Measurements from ENCODE around the gene CARS1.

The CARS1 gene

GRCh38 chr11:3037040-3037944, 19.9 kb downstream of the CARS1 start:
- DNase-seq: peak; percentile 58

- no peak for DNase-seq
These were observed 20.8 kb downstream of the CARS1 start for GRCh38 chr11:3036419-3036818.

- DNase-seq: no peak
These were observed 21.9 kb downstream of the CARS1 start for GRCh38 chr11:3035333-3035732.

DNA sequence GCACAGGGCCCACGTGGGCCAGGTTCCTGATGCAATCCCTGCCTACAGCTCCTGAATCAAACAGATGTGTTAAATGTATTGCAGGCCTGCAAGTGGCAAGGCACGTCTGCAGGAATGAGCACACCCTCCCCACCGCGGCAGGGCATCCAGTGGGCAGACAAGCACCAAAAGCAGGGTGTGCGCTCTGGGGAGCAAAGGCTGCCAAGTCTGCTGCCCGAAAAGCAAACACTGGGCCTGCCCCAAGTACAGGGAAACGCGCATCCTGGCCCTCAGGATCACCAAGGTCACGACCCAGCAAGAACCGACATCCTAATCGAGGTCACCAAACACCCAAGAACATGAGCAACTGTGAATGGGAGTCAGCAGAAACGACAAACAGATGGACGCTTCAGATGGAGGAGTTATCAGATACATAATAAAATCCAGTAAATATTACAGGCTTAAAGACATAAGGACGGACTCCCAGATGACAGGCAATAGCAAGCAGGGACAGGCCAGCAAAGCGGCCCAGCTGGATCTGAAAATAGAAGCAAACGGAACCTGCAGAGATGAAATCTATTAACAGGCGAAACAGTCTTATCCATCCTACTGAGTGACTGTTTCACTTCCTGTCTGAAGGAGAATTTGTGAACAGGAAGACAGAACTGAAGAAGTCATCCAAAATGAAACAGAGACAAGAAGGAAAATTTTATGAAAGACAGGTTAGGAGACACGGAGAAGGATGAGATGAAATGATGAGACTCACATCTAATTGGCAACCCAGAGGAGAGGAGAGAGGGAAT, 26.7 kb downstream of the CARS1 start:
- no peak for DNase-seq

DNA sequence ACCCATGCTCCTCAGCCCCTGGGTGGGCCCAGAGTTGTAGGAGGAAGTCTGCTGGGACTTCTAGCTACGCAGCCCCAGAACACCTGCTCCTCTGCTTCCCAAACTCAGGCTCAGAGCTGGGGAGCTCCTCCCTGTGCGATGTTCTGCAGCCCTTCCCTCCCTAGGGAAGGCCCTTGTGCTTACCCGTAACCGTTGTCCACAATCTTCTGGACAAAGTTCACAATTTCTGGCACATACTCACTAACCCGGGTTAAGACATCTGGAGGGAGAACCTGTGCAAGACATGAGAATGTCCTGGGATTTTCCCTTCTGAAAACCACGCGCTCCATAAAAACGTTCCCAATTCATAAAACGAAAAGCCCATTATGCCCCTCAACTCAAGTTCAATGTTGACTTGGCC, 28.4 kb downstream of the CARS1 start:
- no peak for DNase-seq

GRCh38 chr11:3026803-3027202, 30.4 kb downstream of the CARS1 start:
- DNase-seq: no peak

GRCh38 chr11:3022982-3023381, 34.2 kb downstream of the CARS1 start:
- no peak for DNase-seq

- DNase-seq: peak; percentile 11
These were observed 34.8 kb downstream of the CARS1 start for GRCh38 chr11:3022300-3022967.

DNA sequence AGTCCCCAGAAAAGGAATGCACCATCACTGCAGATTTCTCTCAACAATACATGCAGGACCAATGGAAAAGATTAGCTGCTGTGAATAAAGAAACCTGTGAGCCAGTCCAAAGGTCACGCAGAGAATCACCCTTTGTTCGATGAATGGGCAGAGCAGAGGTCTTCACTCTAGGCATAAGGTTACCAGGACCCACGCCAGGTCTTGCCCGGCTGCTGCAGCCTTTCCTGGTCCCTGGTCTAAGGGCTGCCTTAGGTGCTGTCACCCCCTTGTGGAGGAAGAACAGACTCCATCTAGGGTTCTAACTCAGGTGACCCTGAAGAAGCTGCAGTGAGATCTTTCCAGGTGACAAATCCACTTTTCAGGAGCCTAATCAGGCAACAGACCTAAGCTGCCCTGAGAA, 36.1 kb downstream of the CARS1 start:
- peak; percentile 47 for DNase-seq

DNA sequence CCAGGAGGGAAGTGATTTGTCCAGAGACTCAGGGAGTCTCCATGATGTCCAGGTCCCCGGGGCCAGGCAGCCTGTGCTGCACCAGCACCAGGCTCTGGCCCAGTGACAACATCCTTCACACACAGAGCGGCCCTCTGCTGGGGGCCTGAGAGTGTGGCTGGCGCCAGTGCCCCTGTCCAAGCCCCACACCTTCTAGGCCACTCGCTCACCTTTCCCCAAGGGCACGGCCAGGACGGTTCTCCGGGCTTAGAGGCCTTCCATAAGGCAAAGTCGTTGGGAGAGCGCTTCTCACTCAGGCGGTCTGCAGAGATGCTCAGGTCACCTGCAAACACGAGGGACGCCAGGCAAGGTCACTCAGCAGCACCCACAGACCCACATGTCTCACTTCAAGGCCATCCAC, 37.2 kb downstream of the CARS1 start:
- no peak for DNase-seq

DNA sequence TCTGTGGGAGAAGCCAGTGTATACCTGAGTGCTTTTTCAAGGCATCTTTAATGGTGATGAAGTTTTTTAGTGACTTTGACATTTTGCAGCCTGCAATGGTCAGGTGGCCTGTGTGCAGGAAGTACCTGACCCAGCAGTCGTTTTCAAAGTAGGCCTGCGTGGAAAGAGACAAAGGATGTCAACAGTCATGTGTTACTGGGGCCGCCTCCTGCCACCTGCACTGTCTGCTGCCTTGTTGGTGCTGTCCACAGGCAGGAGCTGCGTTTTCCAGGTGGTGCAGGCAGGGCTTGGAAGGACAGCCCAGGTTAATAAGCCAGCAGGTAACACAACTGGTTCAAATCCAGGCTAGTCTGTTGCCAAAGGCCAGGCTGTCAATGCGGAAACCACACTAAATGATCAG, 38.6 kb downstream of the CARS1 start:
- no peak for DNase-seq

DNA sequence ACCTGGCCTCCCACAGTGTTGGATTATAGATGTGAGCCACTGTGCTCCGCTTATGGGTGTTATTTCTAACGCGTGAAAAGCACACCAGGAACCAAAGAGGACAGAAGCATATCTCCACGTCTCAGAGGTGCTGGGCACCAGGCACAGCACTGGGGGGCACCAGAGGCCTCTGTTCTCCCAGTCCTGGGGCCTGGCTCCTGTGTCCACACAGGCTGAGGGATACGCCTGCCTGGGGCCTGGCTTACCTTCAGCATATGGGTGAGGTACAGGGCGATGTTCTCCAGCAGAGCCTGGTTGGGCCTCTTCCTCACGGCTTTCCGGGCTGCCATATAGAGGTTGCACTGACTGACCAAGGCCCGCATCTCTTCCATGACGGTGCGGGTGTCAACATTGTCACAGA, 40.4 kb downstream of the CARS1 start:
- DNase-seq: no peak

- DNase-seq: no peak
These were observed 41.4 kb downstream of the CARS1 start for GRCh38 chr11:3015796-3016195.

DNA sequence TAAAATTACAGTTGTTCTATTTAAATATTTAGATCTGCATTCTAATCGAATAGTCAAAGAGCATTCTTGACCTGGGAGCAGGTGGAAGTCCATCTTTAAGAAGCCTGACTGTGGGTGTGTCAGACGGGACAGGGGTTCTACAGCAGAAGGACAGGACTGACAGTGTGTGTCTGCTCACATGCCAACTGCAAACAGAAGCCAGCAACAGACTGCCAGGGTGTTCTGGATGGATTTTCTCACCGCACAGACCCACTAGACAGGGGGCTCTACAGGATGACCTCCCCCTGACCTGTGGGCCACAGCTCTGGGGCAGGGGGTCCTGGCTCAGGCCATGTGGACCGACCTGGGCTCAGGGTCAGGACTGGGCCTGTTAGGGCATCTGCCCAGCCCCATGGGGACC, 42.3 kb downstream of the CARS1 start:
- no peak for DNase-seq

- peak; percentile 80 for DNase-seq
These were observed 42.9 kb downstream of the CARS1 start for GRCh38 chr11:3014057-3014938.

DNA sequence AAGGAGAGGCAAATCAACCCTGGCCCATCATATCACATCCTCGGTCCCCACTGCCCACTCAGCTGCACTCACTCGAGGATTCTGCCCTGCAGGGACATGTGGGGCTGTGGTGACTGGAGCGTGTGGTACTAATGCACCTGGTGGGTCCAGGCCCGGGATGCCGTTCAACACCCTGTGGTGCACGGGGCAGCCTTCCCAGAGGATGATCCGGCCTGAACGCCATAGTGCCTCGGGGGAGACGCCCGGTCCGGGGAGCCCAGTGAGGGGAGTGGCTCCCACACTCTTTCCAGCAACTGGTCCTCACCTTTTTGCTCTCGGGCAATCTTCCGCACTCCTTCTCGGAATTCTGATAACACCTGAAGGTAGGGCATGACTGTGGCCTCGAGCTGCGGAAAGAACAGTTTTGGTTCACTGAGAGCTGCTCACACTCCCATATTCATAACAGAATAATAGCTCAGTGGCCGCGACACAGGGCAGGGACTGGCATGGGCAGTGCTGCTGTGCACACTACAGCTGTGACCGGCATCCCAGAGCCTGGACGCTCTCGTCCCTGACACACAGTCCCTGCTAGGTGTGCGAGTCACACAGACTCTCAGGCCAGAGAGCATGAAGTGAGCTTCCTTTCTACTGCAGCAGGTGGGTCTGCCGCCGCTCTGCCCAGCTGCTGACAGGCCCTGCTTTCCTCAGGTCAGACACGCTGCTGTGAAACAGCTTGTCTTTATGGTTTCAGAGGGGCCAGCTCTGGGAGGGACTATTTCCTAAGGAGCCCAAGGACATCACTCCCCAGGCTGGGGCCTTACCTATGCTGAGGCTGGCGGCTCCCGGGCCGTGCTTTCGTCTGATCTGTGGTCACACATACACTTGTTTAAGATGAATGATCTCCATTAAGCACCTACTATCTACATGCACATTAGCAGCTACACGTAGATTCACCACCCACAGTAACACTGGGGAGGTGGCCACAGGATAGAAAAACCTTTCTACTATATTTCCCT, 45.0 kb downstream of the CARS1 start:
- no peak for DNase-seq

DNA sequence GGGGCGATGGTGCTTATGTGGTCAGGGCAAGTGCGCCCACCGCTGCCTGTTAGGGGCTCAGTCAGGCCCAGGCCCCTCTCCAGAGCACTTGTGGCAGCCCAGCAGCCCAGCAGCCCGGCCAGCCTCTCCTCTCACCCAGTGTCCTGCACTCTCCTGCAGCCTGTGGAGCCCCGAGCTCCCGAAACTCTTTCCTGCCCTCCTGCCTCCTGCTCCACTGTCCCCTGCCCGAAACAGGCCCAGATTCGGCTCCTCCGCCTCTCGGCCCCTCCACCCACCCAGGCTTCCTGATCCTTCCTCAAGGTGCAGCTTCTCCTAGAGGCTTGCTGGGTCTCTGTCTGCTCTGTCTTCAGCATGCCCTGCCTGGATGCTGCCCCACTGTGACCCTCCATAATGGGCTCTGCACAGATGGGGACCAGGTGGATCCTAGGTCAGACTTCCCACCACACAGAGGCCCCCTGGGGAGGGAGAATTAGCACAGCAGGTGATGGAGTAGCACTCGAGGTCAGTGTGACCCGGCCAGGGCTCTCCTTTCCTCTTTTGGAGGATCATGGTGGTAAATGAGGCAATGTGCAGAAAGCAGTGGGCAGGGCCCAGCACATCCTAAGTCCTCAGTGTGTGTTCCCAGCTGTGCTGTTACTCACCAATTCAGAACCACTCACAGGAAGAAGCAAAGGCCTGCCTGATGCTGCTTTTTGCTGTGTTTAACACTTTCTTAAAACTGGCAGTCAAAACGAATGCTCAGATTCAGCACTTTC, 46.5 kb downstream of the CARS1 start:
- no peak for DNase-seq

DNA sequence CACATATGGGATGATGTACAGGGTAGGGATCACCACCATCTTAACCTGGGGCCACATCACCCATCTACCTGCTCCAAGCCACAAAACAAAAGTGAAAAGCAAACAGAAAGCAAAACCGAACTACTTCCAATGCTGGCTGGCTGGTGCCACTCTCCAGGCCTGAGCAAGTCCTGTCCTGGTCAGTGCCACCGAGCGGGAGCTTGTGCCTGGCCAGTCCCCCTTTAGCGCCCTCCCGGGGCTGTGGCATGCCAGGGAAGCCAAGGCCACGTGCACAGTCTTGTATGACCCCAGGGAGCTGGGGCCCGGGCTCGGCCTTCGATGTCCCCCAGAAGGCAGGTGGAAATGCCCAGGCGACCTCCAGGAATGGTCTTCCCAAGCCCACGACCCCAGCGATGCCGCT, 47.2 kb downstream of the CARS1 start:
- no peak for DNase-seq

DNA sequence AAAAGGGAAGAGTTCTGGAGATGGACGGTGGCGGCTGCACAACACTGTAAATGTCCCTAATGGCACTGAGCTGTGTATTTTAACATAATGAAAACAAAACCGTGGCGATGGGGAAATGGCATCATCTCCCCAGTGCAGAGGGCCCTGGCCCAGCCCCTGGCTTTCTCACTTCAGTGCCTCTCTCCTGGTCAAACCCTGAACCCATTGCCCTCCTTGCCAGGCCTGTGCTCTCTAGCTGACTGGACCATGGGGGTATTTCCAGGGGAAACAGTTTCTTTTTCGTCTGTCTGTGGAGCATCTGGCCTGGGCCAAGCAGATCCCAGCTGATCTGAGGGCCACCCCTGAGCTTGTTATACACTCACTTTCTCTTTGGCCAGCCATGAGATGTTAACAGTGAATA, 47.7 kb downstream of the CARS1 start:
- DNase-seq: no peak

- no peak for DNase-seq
These were observed 48.4 kb downstream of the CARS1 start for GRCh38 chr11:3008746-3009336.
